SU-DHL-6 (cell line): ENCODE data around the gene PDP2.

Experiments
- EZH2phosphoT487 ChIP-seq: fragments of 200-600 bp; sonication (generic), shearing (Covaris generic); conservative IDR thresholded peaks from 2 replicates; pipeline ENCODE4 v1.6.1; 2018; ENCODE audit warnings: mild to moderate bottlenecking, antibody characterized with exemption, low read length, moderate library complexity, mixed read lengths
- TF ChIP-seq, protein P1 (sequence below): fragments of 200-600 bp; sonication (generic); IDR thresholded peaks from one replicate; pipeline ENCODE4 v1.5.1; 2017; ENCODE audit warnings: antibody characterized with exemption, mild to moderate bottlenecking, low read length, moderate library complexity; ENCODE audit not compliant: insufficient read depth, poor library complexity, severe bottlenecking

DNA sequence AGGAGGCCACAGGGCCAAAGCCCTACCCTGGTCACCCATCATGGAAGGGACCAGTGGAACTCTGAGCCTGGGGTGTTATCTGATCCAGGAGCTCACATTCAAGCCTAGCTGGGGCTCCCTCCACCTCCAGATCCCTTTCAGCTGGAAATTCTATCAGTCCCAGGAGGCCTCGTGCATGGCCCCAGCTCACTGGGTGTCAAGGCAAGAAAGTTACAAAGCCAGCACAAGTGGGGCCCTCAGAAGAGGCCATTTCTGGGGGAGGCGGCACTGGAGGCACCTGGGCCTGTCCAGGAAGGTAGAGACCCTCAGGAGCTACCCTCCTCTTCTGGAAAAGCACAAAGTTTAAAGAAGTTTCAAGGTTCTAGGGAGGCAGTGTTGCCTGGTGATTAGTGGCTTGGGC is 31.3 kb upstream of the PDP2 start:
- TF ChIP-seq, protein P1, sequence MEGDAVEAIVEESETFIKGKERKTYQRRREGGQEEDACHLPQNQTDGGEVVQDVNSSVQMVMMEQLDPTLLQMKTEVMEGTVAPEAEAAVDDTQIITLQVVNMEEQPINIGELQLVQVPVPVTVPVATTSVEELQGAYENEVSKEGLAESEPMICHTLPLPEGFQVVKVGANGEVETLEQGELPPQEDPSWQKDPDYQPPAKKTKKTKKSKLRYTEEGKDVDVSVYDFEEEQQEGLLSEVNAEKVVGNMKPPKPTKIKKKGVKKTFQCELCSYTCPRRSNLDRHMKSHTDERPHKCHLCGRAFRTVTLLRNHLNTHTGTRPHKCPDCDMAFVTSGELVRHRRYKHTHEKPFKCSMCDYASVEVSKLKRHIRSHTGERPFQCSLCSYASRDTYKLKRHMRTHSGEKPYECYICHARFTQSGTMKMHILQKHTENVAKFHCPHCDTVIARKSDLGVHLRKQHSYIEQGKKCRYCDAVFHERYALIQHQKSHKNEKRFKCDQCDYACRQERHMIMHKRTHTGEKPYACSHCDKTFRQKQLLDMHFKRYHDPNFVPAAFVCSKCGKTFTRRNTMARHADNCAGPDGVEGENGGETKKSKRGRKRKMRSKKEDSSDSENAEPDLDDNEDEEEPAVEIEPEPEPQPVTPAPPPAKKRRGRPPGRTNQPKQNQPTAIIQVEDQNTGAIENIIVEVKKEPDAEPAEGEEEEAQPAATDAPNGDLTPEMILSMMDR: no peak
- no peak for TF ChIP-seq EZH2phosphoT487
